EH (cell line): ENCODE data around the gene TRAPPC10.

Source experiments
- DNase-seq: peaks from one replicate; pipeline ENCODE4 v3.0.0-alpha.2; 2015; ENCODE audit warnings: low read depth

TRAPPC10 gene

GRCh38 chr21:44066116-44066515, 54.0 kb downstream of the TRAPPC10 start:
- no peak for DNase-seq

- DNase-seq = no peak
These were observed 55.1 kb downstream of the TRAPPC10 start for GRCh38 chr21:44067011-44067839.

- DNase-seq = no peak
These were observed 58.3 kb downstream of the TRAPPC10 start for GRCh38 chr21:44070391-44070790.

- DNase-seq = no peak
These were observed 59.4 kb downstream of the TRAPPC10 start for GRCh38 chr21:44071359-44072104.

GRCh38 chr21:44072111-44072510, 60.0 kb downstream of the TRAPPC10 start:
- no peak for DNase-seq

GRCh38 chr21:44074315-44074958, 62.3 kb downstream of the TRAPPC10 start:
- no peak for DNase-seq

- no peak for DNase-seq
These were observed 64.2 kb downstream of the TRAPPC10 start for GRCh38 chr21:44076316-44076715.

- DNase-seq = no peak
These were observed 66.4 kb downstream of the TRAPPC10 start for GRCh38 chr21:44078411-44078981.

GRCh38 chr21:44079446-44079845, 67.3 kb downstream of the TRAPPC10 start:
- no peak for DNase-seq

GRCh38 chr21:44079846-44080245, 67.7 kb downstream of the TRAPPC10 start:
- DNase-seq = no peak

- no peak for DNase-seq
These were observed 70.7 kb downstream of the TRAPPC10 start for GRCh38 chr21:44082648-44083440.

- no peak for DNase-seq
These were observed 71.7 kb downstream of the TRAPPC10 start for GRCh38 chr21:44083631-44084291.

GRCh38 chr21:44084496-44085241, 72.6 kb downstream of the TRAPPC10 start:
- no peak for DNase-seq

GRCh38 chr21:44085491-44086321, 73.6 kb downstream of the TRAPPC10 start:
- no peak for DNase-seq

- no peak for DNase-seq
These were observed 74.7 kb downstream of the TRAPPC10 start for GRCh38 chr21:44086636-44087425.

GRCh38 chr21:44087426-44088400, 75.6 kb downstream of the TRAPPC10 start:
- DNase-seq = no peak

- DNase-seq = no peak
These were observed 76.3 kb downstream of the TRAPPC10 start for GRCh38 chr21:44088401-44088780.
